HG03342 (cell line): Measurements from ENCODE around the gene MALRD1.
"Not testable (repeated sequence)": the region's sequence is repeated elsewhere in the genome, so short reads cannot be mapped to it uniquely, and the experiment has no call there.

Source experiments
- ATAC-seq: cut with Tn5 transposase; IDR thresholded peaks from one replicate; pipeline ENCODE4 v1.9.1; 2021; ENCODE audit warnings: mild to moderate bottlenecking, moderate library complexity; ENCODE audit not compliant: unreplicated experiment

MALRD1 gene

GRCh38 chr10:19745672-19746071 is 697.1 kb downstream of the MALRD1 start:
- no peak for ATAC-seq

- ATAC-seq, result no peak
Measured at GRCh38 chr10:19749185-19749729, 700.7 kb downstream of the MALRD1 start.

- no peak for ATAC-seq
Measured at GRCh38 chr10:19750972-19751371, 702.4 kb downstream of the MALRD1 start.

- no peak for ATAC-seq
Measured at GRCh38 chr10:19756919-19757318, 708.3 kb downstream of the MALRD1 start.

GRCh38 chr10:19762026-19762425 is 713.4 kb downstream of the MALRD1 start:
- ATAC-seq, result no peak

GRCh38 chr10:19764111-19764510 is 715.5 kb downstream of the MALRD1 start:
- no peak for ATAC-seq

GRCh38 chr10:19767876-19768275 is 719.3 kb downstream of the MALRD1 start:
- no peak for ATAC-seq

- ATAC-seq, result not testable (repeated sequence)
Measured at GRCh38 chr10:19769826-19770225, 721.2 kb downstream of the MALRD1 start.

- no peak for ATAC-seq
Measured at GRCh38 chr10:19772972-19773371, 724.4 kb downstream of the MALRD1 start.

GRCh38 chr10:19775296-19775695 is 726.7 kb downstream of the MALRD1 start:
- no peak for ATAC-seq

- ATAC-seq, result no peak
Measured at GRCh38 chr10:19777806-19778205, 729.2 kb downstream of the MALRD1 start.

GRCh38 chr10:19778996-19779395 is 730.4 kb downstream of the MALRD1 start:
- ATAC-seq, result no peak

GRCh38 chr10:19782430-19783089 is 734.0 kb downstream of the MALRD1 start:
- no peak for ATAC-seq

GRCh38 chr10:19783721-19784120 is 735.1 kb downstream of the MALRD1 start:
- ATAC-seq, result no peak
